Measurements from ENCODE around the gene ALPL. TPM values are rescaled to one million over a fixed set of nuclear protein-coding genes. Genes with fewer than 3 reads are reported as not detected.

Gene ALPL
- polyA plus RNA-seq, 4 donors: 25.1 to 53.0 (median 33.4) TPM

DNA sequence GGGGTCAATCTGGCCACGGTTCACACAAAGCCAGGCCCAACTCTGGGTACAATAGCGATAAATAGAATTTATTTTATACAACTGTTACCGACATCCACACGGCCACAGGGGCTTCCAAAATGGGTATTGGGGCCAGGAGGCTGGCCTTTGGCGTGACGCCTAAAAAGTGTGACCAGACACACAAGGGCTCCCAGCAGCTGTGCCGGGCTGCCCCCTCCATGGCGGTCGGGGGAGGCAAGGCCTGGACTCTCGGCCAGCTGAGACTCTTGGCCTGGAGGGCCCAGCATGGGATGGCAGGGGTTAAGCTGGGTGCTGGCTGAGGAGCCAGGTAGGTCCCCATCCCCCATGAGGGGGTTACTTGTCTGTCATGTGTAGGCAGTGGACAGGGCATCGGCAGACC, 87.0 kb downstream of the ALPL start:
- DNase-seq (ENCODE audit: low read depth in 4 of 4, low spot score in 2 of 4): no peak

DNA sequence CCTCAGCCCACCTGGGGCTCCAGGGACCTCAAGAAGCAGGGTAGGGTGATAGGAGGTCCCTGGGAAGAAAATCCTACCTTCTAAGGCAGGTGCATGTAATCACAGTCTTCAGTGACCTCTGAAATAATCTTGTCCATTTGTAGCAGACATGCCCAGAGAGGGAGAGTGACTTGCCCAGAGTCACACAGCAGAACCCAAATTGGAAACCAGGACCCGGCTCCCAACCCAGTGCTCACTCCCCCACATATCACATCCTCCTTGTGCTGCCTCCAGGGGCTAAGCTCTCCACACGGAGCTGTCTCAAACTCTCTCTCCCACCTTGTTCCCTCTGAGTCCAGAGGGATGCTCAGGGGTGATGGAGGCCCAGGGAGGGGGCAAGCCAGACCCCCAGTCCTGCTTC, 87.4 kb downstream of the ALPL start:
- no peak for DNase-seq (ENCODE audit: low read depth in 4 of 4, low spot score in 2 of 4)

DNA sequence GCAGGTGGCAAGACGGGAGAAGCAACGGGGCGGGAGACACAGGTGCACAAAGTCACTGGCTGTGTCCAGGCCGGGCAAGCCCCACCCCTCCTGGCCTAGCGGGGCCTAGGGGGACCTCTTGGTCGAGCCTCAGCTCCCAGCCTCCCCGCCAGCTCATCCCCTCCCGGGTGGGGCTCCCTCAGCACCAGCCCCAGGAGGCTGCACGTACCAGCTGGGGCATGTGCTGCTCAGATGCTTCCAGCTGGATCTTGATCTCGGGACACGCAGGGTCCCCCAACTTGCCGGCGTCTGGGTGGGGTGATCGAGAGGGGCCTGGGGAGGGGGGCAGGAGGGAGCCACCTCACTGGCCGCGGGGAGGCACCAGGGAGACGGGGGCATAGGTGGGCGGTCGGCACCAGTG, 88.5 kb downstream of the ALPL start:
- no peak for DNase-seq (ENCODE audit: low read depth in 4 of 4, low spot score in 2 of 4)

DNA sequence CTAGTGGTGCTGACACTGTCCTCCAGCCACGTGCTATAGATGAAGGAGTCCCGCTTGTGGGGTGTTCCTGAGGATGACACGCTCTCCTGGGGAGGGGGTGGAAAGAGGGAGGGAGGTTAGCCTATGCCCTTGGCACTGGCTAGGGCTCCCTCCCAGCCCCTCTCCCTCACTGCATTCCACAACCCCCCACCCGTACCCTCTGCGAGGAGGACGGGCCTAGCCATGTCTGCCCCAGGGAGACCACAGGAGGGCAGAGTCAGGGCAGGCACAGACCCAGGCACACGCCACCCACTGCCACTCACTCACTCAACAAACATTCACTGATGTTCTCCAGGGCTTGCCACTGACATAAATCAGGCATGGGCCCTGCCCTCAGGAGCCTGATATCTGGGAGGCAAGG, 89.2 kb downstream of the ALPL start:
- no peak for DNase-seq (ENCODE audit: low read depth in 4 of 4, low spot score in 2 of 4)

DNA sequence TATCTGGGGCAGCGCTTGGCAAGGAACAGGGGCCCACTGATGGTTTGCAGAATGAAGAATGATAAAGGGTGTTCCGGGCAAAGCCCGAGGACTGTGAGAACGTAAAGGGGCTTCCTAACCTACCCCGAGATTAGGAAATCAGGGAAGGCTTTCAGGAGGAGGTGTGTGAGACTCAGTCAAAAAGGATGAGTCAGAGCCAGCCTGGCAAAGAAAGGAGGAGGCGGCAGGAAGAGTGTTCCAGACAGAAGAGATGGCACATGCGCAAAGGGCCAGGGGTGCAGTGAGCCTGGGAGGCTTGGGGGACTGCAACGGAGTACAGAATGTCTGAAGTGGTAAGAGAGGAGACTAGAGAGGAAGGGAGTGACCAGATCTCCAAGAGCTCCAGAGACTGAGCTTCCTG, 89.7 kb downstream of the ALPL start:
- no peak for DNase-seq (ENCODE audit: low read depth in 4 of 4, low spot score in 2 of 4)

DNA sequence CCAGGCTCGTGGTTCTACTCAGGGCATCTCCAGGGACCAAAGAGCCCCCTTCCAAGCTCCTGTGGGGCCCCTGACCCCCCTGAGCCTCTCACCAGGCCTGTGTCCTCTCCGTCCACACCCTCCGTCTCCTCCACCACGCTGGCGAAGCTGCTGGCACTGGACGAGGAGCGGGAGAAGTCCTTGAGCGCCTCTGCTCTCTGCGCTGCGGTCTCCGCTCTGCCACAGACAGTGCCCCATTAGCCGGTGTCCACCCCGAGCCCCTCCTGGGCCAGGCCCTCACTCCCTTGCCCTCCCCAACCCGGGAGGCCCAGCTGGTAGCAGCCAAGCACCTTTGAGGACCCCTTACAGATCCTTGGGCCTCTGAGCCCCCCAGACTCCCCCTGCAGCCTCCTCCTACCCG, 90.2 kb downstream of the ALPL start:
- no peak for DNase-seq (ENCODE audit: low read depth in 4 of 4, low spot score in 2 of 4)

DNA sequence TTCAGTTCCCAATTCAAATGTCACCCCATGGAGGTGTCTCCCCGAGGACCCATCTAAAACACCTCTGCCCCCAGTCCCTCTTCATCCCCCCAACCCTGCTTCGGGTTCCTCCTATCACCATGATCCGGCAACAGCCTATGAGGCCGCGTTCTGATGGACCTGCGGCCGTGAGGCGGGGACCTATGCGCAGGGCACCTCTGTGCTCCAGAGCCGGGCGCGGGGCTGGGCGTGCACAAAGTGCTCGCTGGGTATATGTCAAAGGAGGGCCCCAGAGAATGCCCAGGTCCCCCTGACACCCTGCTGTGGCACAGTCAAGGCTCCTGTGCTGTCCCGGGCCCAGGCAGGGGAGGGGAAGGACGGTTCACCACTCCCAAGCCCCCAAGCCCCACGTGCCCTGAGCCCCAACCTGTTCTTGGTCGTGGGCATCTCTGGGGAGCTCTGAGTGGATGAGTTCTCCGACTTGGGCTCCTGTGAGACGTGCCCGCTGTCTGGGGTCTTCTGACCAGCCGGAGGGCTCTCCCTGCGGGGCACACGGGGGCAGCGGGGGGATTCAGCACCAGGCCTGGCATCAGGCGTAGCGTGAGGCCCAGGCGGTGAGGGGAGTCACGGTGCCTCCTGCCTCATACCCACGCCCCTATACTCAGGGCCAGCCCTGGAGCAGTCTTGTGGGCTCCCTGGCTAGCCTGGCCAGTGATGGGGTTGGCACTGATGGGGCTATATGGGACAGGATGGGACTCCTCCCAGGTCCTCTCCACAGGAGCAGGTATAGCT, 92.2 kb downstream of the ALPL start:
- no peak for DNase-seq (ENCODE audit: low read depth in 4 of 4, low spot score in 2 of 4)

DNA sequence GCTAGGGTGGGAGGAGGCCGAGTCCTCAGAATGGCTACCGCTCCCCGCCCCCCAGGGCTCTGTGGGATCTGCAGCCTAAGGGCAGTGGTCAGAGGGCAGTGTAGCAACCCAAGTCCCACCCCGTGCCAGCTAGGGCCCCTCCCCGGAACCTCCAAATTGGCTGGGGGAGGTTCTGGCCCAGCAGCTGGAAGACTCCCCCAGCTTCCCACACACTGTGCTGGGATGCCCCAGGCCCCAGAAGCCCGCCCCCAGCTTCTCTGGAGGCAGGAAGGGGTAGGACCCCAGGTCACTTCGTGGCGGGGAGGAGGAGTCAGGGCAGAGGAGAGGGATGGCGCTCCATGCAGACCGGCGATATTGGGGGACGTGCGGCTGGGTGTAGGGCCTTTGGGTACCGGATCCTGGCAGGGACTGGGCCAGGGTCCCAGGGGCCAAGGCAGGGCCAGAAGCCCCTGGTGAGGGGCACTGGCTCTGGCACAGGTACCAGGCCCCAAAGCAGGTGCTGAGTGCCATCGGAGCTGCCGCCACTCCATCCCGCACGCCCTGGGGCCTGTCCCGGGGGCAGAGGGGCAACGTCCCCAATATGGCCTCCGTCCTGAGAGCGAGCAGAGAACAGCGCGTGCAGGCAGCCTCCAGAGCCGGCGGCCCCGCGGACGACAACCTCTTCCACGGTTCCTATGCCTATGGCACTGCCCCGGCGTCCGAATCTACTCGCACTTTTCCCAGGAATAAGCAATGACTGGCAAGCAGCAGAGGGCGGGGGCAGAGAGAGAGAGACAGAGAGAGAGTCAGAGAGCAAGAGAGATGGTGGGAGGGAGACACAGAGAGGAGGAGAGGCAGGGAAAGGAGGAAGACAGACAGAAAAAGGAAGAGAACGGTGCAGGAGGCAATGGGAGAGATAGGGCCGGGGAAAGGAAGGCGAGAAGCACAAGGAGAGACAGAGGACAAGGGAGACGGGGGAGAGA, 94.2 kb downstream of the ALPL start:
- DNase-seq (ENCODE audit: low read depth in 4 of 4, low spot score in 2 of 4): no peak

DNA sequence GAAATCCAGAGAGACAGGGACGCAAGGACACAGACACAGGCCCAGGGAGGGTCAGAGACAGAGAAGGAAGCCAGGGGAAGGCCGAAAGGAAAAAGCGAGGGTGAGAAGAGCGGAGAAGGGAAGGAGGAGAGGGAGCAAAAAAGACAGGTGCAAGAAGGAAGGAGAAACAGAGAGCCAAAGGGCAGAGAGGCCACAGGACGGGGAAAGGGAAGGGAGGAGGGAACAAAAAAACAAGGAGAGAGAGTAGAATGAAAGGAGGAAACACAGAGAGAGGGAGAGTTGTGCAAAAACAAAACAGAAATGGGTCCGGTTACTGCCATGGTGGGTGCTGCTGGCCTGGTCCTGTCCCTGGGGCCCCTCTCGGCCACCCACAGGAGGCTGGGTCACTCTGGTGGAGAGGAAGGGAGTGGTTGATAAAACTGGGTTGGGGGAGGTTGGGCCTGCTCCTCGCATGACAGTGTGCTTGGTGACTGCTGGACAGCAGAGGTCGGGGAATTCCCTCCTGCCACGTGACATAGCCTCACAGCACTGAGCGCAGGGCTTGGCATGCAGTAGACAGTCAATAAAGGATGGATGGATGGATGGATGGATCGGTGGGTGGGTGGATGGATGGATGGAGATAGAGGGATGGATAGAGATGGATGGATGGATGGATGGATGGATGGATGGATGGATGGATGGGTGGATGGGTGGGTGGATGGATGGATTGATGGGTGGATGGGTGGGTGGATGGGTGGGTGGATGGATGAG, 95.2 kb downstream of the ALPL start:
- no peak for DNase-seq (ENCODE audit: low read depth in 4 of 4, low spot score in 2 of 4)

DNA sequence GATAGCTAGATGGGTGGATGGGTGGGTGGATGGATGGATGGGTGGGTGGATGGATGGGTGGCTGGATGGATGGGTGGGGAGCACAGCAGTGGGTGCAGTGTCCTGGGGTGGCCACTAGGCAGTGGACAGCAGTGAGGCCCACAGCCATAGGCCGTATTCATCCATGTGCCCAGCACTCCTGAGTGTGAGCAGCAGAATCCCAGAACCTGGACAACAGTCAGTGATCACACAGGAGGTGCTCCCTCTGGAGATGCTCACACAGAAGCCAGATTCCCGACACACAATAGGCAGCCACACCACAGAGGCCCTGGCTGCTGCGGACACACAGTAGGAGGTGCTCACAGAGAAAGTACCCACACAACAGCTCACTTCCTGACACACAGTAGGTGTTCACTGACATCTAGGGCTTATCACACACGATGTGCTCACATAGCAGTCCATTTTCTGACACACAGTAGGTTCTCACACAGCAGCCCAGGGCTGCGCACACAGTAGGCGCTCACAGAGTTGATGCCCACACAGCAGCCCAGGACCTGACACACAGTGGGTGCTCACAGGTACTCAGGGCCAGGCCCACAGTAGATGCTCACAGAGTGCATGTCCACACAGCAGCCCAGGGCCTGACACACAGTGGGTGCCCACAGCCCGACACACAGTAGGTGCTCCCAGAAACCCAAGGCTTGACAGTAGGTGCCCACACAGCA, 95.9 kb downstream of the ALPL start:
- no peak for DNase-seq (ENCODE audit: low read depth in 4 of 4, low spot score in 2 of 4)

DNA sequence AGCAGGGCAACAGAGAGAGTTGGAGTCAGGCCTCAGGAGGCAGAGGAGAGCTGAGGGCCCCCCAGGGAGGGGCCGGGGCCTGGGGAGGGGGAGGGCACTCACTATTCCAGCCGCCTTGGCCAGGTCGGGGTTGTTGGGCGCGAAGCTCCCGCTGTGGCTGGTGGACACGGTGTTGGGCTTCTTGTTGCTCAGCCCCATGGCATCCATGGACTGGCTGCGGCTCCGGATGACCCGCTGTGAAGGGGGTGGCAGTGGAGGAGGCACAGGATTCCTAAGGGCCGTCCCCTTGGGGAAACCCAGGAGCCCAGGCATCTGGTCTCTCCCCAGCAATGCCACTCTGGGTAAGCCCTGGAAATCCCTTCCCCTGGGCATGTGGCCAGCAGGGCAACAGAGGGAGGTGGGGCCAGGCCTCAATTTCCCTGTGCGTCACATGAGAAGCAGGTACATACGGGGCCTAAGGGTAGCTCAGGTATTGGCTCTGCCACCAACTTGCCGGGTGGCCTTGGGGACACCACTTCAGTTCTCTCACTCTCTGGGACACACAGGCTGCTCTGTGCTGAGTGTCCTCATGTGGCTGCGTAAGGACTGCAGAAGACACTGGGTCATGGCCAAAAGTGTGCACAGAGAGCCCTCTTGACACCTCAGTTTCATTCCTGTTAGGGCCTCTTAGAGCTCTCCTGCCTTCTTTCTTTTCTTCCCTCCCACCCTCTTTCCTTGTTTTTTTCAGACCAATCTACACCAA, 96.9 kb downstream of the ALPL start:
- no peak for DNase-seq (ENCODE audit: low read depth in 4 of 4, low spot score in 2 of 4)

DNA sequence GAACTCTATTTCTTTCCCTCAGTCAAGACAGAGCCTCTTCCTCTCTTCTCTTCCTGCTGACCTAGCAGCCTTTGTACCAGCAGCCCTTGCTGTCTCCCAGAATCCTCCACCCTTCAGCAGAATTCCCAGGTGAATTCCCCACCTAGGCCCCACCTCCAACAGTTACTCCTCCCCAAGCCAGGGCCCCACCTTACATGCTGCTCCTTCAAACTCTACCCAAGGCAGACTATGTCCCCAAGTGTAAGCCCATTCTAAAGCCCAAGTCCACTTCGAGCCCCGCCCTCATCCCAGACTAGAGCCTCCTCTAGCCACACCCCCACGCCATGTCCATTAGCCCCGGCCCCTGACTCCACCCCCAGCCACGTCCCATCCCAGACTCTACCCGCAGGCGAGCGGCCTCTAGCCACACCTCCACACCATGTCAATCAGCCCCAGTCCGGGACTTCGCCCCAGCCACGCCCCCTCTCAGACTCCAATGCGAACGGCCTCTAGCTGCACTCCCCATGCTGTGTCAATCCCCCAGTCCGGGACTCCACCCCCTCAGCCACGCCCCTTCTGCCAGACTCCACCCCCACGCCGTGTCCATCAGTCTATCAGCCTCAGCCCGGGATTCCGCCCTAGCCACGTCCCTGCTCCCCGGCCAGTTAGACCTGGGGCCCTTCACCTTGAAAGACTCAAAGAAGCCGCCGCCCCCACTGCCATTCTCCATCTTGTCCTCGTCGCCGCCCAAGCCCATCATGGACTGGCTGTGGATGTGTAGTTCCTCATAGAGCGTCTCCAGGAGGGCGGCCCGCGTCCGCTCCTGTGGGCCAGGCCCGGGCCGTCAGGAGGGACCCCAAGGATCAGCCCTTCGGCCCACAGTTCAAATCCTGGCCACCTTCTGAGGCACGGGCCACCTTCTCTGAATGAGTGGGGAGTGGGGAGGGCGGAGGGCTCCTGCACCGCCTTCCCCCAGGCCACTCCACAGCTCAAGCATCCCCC, 98.6 kb downstream of the ALPL start:
- DNase-seq (ENCODE audit: low read depth in 4 of 4, low spot score in 2 of 4): peak in 1 of 4 donors; percentile 33

DNA sequence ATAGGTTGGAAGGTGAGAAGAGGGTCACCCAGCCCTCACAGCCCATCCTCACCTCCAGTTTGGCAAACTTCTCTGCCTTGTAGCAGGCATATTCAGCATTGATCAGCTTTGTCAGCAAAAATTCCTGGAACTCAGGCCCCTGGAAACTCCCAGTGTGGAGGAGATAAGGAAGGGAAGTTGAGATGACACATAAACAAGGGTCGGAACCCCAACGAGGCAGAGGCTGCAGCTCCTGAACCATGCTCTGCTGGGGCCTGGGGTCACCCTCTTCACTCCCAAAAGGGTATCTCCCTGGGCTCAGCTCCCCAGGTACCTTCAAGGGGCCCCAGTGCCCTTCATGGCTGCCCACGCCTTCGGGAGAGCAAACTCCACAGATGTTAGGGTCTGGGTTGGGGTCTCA, 99.6 kb downstream of the ALPL start:
- no peak for DNase-seq (ENCODE audit: low read depth in 4 of 4, low spot score in 2 of 4)

DNA sequence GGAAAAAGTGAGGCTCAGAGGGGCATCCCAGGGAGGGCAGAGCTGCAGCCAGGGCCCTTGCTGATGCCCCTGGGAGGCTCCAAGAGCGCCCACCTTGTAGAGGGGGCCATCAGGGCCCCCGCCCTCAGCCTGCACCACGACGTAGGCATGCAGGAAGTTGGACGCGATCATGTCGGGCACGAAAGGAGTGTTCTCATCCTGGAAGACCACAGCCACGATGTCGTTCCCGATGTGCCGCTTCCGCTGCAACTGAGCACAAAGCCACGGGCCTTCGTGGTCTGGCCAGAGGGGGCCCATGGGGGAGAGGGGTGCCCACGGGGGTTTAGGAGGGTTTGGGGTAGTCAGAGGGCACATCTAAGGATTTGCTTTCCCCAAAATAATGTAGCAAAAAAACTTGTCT, 100.8 kb downstream of the ALPL start:
- DNase-seq (ENCODE audit: low read depth in 4 of 4, low spot score in 2 of 4): no peak

DNA sequence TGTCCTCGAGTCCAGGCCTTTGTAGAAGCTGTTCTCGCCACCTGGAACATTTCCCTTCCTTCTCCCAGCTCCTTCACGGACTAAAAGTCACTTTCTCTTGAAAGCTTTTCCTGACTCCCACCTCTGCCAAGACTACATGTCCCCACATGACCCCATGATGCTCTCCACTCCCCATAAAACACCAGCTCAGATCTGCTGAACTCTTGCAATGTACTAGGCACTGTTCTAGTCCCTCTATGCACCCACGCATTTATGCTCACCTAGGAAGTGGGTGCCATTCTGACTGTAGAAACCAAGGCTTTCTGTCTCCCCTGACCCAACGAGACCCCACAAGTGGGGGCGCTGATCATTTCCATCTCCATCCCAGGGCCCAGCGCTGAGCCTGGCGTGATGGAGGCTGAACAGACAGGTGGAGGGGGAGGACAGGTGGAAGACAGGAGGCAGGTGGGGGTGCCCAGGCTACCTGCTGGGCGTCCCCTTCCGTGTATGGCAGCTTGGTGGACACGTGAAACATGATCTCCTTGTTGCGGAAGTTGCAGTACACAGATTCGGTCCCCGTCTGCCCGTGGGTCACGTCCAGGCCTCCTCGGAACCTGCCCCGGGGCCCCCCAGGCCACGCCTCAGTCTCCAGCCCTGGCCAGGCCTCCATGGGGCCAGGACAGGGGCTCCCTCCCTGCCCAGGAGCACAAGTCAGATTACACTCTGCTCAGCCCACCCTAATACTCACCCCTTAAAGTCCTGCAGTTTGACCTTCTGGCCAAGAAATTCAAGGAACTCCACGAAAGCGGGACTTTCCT, 102.0 kb downstream of the ALPL start:
- DNase-seq (ENCODE audit: low read depth in 4 of 4, low spot score in 2 of 4): no peak

DNA sequence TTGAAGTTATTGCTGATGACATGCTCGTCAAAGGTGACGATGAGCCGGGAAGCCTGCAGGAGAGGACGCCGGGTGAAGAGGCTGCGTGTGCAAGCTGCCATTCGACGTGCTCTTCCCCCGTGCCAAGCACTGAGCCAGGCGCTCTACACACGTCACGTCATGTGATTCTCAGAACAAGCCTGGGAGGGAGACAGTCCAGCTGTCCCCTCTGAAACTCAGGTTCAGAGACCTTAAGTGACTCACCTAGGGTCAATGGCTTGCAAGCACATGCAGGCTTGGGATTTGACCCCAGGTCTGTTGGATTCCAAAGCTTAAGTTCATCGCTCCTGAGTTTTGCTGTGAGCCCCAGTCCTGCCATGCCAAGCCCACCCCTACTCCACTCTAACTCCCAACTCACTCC, 102.8 kb downstream of the ALPL start:
- no peak for DNase-seq (ENCODE audit: low read depth in 4 of 4, low spot score in 2 of 4)

DNA sequence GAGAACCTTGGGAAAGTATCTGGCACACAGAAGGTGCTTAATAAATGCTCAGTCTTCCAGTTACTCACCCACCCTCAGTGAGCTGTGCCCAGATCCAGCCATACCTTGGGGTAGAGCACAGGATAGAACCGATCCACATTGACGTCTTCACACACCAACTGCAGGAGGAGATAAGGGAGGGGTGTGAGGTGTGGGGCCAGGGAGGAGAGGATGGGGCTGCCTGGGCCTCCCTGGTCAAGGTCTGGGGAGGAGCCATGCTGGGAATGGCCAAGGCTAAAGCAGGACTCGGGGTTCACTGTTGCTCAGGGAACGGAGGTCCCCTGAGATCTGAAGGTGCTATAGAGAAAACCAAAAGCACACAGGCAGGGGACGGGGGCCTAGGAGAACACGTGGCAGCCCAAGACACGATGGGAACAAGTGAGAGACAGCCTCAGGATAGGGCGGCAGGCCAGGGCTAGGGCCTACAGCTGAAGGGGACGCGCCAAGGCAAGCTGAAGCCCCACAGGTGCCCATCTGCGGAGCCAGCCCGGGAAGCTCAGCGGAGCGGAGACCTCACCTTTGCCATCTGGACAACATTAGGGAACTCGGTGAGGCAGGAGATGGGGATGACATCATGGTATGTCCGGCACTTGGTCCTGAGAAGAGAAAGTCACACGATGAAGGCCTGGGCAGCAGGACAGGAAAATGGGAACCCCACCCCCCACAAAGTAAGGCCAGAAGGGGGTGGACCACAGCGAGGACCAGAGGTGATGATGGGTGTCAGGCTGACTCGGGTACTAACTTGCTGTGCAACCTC, 104.0 kb downstream of the ALPL start:
- no peak for DNase-seq (ENCODE audit: low read depth in 4 of 4, low spot score in 2 of 4)

Data from left renal cortex interstitium (tissue), 4 donors.